Panc1 (cell line): ENCODE data around the gene BCHE.

Experiments
- CTCF ChIP-seq: fragments of 450-650 bp; IDR thresholded peaks from 2 replicates; pipeline ENCODE4 v1.5.1; 2017; ENCODE audit warnings: mild to moderate bottlenecking
- SIN3A ChIP-seq: IDR thresholded peaks from 2 replicates; pipeline ENCODE4 v1.6.1; 2012; ENCODE audit warnings: low read depth, mild to moderate bottlenecking, low read length, moderate library complexity, borderline replicate concordance; ENCODE audit not compliant: insufficient read depth
- TF ChIP-seq, protein P1 (sequence below), 2 experiments: IDR thresholded peaks; 2 replicates each; pipeline ENCODE4 v1.6.1; 2011 to 2012; ENCODE audit warnings: low read depth in 2 of 2, control low read depth in 1 of 2, low read length in 1 of 2, mild to moderate bottlenecking in 1 of 2, moderate library complexity in 1 of 2; ENCODE audit not compliant: insufficient read depth in 1 of 2

GRCh38 chr3:165725296-165725695 is 111.9 kb downstream of the BCHE start:
- TF ChIP-seq CTCF (no peak), SIN3A (no peak)
- TF ChIP-seq, protein P1, sequence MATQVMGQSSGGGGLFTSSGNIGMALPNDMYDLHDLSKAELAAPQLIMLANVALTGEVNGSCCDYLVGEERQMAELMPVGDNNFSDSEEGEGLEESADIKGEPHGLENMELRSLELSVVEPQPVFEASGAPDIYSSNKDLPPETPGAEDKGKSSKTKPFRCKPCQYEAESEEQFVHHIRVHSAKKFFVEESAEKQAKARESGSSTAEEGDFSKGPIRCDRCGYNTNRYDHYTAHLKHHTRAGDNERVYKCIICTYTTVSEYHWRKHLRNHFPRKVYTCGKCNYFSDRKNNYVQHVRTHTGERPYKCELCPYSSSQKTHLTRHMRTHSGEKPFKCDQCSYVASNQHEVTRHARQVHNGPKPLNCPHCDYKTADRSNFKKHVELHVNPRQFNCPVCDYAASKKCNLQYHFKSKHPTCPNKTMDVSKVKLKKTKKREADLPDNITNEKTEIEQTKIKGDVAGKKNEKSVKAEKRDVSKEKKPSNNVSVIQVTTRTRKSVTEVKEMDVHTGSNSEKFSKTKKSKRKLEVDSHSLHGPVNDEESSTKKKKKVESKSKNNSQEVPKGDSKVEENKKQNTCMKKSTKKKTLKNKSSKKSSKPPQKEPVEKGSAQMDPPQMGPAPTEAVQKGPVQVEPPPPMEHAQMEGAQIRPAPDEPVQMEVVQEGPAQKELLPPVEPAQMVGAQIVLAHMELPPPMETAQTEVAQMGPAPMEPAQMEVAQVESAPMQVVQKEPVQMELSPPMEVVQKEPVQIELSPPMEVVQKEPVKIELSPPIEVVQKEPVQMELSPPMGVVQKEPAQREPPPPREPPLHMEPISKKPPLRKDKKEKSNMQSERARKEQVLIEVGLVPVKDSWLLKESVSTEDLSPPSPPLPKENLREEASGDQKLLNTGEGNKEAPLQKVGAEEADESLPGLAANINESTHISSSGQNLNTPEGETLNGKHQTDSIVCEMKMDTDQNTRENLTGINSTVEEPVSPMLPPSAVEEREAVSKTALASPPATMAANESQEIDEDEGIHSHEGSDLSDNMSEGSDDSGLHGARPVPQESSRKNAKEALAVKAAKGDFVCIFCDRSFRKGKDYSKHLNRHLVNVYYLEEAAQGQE (IDR thresholded peaks at IDR 0.05; ENCODE audit: insufficient read depth in 1 of 2, low read depth in 2 of 2, low read length in 1 of 2) = no peak
